HG03139 (cell line): ENCODE measurements around the gene MYL6B.
A peak's percentile ranks its signal among the peaks of the same experiment; 100 is the strongest.
"Not testable (repeated sequence)": the region's sequence is repeated elsewhere in the genome, so short reads cannot be mapped to it uniquely, and the experiment has no call there.

Experiments used
- ATAC-seq: cut with Tn5 transposase; IDR thresholded peaks from one replicate; pipeline ENCODE4 v1.9.1; 2021; ENCODE audit not compliant: unreplicated experiment

The MYL6B gene

DNA sequence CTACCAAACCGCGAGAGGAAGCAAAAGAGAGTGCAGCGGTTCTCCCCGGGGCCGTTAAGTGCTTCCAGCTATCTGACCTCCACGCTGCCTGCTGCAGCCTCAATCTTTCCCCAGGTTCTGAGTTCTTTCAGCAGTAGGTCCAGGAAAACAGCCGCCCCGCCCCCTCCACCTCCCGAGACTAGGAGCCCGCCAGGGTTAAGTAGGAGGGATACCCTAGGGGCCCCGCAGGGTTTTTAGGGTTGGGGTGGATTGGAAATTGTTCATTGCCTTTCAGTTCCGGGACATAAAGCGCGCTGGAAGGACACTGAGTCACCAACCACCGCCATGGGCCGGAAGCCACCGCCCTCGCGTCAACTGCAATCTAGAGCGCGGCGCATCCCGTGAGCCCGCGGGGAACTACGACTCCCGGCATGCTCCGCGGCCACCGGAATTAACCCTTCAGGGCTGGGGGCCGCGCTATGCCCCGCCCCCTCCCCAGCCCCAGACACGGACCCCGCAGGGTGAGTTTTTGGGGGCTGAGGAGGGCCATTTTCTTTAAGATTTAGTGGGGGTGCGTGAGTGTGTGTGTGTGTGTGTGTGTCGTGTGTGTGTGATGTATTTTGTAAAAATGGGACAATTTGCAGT is at the start of gene MYL6B:
MYL6B (plus strand) TSS at position 456 of the 624 bp plus-strand sequence. CDS start 1,332 bp downstream, outside the sequence.
- ATAC-seq: peak; percentile 86

DNA sequence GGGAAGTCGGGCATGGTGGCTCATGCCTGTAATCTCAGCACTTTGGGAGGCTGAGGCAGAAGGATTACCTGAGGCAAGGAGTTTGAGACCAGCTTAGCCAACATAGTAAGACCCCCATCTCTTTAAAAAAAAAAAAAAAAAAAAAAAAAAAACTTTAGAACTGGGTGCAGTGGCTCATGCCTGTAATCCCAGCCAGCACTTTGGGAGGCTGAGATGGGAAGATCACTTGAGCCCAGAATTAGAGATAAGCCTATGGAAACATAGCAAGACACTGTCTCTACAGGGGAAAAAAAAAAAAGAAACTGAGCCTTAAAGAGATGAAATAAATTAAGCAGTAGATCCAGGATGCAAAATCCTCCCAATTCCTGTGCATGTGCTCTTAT is 49.7 kb upstream of the MYL6B start:
- no peak for ATAC-seq

DNA sequence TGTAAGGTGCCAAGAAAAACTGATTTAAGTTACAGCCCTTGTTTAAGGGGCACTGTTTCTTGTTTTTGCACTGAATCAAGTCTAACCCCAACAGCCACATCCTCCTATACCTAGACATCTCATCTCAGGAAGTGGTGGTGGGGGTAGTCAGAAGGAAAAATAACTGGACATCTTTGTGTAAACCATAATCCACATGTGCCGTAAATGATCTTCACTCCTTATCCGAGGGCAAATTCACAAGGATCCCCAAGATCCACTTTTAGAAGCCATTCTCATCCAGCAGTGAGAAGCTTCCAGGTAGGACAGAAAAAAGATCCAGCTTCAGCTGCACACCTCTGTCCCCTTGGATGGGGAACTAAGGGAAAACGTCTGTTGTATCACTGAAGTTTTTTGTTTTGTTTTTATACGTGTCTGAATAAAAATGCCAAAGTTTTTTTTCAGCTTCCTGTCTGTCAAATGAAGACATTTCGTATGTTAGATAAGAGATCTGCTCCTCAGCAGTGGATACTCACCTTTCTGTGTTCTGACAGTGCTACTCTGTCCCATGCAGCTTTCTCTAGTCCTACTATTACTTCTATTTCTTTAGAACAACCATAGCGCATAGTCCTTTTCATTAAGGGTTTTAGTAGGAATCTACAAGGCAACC is 49.2 kb upstream of the MYL6B start:
- no peak for ATAC-seq

DNA sequence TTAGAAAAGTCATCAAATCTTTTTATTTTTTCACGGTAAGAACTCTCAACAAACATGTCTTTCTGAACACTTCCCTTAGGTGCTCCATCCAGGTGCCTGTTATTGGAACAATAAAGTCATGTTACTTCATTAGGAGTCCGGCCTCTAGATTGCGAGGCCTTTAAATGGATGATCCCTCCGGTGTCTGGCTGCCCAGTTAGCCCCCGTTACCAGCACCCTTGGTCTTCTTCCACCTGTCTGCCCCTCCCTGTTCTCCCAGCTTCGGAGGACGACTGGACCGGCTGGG is 48.6 kb upstream of the MYL6B start:
- ATAC-seq: no peak

DNA sequence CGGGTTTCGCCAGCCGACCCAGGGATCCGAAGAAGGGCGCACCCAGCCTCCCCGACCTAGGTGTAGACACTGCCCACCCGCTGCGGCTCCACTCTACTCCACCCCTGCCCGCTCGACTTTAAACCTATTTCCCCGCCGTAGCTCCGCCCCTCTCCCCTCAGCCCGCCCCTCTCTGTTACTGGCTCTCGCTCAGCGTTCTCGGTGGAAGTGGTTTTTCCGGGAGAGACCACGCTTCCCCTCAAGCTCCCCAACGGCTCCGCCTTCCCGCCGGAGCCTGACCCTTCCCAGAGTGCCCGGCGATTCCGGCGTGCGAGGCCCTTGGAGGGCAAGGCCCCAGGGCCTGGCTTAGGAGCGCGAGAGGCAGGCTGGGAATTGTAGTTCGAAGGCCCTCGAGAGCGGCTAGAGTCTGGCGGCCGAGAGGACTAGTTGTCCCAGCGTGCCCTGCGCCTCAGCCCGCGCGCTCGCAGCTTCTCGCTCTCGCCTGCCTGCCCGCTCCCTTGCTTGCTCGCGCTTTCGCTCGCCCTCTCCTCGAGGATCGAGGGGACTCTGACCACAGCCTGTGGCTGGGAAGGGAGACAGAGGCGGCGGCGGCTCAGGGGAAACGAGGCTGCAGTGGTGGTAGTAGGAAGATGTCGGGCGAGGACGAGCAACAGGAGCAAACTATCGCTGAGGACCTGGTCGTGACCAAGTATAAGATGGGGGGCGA is 48.1 kb upstream of the MYL6B start, which contains the start of gene PA2G4:
PA2G4 (plus strand) TSS at position 451 of the 706 bp plus-strand sequence; CDS start at position 630, 179 bp downstream.
- peak; percentile 91 for ATAC-seq

DNA sequence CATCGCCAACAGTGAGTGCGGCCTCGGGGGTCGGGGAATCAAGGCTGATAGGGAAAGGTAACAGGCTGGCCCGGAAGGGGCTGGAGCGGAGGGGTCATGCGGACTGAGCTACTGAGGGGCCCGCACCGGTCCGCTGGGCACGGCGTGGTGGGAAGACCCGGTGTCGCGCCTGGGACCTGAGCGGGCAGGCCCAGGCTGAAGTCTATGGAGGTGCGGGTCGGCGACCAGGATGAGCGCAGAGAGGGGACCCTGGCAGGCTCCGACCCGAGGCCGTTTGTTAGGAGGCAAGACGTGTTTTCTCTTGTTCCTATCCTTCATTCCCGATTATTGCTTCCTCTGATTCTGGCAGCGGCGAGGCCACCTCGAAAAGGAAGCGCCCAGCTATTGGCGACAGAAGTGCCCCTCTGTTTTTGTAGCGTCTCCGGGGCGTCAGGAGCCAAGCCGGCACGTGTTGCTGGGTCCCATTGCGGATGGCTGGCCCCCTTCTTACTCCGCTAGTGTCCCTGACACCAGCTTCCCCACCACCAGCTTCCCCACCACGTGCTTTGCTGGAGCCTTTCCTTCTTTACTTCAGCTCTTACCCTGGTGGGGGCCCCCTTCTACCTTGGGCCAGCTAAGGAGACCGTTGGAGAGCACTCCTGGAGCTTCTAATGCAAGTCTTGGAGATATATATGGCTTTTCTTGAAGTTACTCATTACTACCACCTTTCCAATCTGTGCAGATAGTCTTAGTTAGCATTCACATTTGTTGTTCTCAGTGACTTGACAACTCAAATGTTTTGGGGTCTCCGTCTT is 47.4 kb upstream of the MYL6B start:
- no peak for ATAC-seq

DNA sequence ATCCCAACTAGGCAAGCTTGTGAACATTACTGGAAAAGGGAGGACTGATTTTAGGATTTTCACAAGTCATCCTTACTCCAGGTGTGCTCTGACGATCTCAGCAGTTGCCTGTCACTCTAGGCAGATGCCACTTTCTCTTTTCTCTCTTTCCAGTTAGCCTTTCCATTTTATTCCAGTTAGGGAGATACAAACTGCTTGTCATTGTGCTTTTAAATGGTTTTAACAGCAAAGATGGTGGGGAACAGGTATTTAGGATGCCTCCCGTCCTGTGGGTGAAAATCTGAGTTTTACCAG is 46.8 kb upstream of the MYL6B start:
- ATAC-seq: no peak

DNA sequence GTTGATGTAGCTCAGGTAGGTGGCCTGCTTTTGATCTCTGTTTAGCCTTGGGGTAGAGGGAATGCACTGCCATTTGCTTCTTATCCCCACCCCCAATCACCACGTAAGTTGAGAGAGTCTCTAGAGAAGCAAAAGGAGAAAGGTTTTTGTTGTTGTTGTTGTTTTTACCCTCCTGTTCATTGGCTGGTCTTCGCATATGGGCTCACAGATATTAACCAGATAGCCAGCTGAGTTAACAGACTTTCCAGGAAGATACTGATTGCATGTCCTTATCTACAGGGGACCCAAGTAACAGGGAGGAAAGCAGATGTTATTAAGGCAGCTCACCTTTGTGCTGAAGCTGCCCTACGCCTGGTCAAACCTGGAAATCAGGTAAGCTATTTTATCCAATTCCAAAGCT is 45.1 kb upstream of the MYL6B start:
- no peak for ATAC-seq

DNA sequence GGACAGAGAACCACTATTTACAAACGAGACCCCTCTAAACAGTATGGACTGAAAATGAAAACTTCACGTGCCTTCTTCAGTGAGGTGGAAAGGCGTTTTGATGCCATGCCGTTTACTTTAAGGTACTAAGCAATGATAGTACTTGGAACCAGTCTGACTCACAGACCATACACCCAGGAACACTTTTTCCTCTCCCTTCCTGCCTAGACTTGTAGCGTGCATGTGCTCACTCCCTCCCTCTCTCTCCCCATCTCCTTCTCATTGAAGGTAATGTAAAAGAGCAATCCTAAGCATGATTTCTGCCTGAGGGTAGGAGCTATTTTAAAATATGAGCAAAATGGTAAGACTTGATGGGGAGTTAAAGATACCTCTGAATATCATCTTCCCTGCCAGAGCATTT is 41.8 kb upstream of the MYL6B start:
- no peak for ATAC-seq

DNA sequence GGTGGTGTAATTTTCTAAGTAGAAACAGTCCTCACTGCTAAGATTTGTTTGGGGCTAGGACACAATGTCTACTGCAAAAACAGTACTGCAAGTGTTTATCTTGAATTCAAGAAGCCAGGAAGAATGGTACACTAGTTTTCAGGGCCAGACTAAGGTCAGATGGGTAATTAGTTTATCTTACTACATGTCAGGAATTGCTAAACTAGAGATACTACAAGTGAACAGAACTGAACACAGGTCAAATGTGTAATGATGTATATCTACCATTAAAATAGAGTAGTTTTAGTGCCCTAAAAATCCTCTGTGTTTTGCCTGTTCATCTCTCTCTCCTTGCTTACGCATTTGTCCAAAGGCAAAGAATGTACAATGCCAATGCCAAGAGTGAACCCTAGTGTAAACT is 38.3 kb upstream of the MYL6B start:
- no peak for ATAC-seq

DNA sequence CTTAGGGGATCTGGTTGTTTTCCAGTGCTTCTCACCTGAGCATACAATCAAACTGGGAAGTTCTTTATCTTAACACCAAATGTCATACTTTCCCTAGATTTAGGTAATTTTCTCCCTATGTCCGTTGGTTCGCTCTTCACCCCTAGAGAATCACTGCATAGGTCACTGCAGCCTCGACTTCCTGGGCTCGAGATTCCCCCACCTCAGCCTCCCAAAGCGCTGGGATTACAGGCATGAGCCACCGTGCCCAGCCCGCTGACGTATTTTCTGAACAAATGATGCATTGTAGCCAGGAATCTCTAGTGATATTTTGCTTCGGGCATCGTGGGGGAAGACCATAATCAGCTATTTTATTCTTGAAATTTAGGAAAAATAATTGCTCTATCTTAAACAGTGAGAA is 37.1 kb upstream of the MYL6B start:
- no peak for ATAC-seq

DNA sequence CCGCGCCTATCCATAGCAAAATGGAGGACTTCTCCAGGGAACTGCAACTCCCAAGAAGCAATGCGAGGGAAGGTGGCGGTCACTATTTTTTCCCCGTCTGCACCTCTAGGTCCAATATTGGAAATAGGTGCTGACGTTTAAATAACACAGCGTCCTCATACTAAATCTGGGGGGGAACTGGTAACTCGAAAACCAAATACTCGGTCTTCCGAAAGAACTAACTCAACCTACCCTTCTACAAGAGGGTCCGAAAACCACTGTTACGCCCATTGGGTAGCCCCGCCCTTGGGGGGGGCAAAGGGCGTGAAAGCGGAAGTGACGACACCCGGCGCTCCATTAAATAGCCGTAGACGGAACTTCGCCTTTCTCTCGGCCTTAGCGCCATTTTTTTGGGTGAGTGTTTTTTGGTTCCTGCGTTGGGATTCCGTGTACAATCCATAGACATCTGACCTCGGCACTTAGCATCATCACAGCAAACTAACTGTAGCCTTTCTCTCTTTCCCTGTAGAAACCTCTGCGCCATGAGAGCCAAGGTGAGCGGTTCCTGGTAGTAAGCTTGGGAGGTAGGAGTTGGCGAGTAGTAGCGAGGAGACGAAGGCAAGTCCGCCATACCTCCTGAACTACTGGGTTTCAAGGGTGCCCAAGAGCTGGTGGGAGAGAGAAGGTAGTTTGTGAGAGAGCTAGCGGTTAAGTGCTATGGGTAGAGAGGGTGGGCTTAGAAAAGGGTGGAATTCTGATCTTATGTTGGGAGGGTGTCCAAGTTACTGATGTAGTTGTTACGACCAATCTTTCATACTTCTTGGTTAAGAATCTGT is 35.9 kb upstream of the MYL6B start, which contains the start of gene RPL41:
RPL41 (plus strand) TSS at position 367 of the 815 bp plus-strand sequence.
- no peak for ATAC-seq

DNA sequence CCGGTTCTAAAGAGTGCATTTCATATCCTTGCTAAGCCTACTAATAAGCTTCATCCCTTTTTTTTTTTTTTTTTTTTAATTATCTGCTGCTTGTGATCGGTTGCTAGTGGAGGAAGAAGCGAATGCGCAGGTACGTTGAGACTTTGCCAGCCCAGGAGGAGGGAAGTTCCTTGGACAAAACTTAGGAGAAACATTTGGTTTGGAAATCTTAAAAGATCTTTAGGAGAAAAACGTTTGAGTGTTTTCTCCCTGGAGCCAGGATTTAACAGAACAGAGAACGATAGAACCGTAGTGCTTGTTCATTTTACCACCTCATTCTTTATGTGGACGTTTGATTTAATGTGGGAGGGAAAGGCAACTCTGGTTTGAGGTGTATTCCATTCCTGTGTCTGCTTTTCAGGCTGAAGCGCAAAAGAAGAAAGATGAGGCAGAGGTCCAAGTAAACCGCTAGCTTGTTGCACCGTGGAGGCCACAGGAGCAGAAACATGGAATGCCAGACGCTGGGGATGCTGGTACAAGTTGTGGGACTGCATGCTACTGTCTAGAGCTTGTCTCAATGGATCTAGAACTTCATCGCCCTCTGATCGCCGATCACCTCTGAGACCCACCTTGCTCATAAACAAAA is 35.2 kb upstream of the MYL6B start:
- not testable (repeated sequence) for ATAC-seq

DNA sequence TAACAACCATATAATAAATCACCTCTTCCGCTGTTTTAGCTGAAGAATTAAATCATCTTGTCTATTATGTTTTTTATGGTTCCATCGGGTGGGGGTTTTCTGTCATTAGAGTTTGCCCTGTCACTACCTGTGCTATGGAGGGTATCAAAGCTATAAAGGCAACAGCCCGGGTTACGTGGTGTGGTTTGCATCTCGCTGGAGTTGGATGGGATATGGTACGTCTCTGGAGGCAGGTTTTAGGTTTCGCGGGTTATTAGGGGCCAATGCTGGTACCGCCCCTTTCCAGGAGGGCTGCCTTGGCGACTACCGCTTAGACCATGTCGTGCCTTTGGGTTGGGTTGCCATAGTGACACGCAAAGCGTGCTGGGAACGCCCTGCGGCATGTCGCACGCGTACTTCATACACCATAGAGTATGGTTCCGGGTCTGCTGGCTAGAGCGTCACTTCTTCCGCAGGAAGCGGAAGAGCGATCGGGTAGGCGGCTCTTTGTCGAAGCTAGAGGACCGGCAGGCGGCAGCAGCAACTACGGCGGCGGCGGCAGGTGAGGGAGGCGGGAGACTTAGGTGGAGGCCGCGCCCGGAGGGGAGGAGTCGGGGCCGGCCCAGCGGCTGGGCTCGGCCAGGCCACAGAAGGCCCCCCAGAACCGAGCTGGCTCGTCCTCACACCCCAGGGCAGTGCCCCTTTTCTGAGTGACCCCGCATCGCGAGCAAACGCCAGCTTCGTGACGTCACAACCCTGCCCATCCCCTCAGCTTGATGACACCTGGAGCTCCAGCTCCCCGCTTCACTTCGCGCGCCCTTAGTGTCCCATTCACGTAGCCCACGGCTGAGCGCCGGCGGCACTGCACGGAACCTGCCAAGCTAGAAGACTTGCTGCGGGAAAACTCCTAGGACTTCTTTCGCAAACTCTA is 34.4 kb upstream of the MYL6B start, which contains the start of gene ZC3H10:
ZC3H10 (plus strand) TSS at position 489 of the 910 bp plus-strand sequence. CDS start 2,297 bp downstream, outside the sequence.
- peak; percentile 74 for ATAC-seq

DNA sequence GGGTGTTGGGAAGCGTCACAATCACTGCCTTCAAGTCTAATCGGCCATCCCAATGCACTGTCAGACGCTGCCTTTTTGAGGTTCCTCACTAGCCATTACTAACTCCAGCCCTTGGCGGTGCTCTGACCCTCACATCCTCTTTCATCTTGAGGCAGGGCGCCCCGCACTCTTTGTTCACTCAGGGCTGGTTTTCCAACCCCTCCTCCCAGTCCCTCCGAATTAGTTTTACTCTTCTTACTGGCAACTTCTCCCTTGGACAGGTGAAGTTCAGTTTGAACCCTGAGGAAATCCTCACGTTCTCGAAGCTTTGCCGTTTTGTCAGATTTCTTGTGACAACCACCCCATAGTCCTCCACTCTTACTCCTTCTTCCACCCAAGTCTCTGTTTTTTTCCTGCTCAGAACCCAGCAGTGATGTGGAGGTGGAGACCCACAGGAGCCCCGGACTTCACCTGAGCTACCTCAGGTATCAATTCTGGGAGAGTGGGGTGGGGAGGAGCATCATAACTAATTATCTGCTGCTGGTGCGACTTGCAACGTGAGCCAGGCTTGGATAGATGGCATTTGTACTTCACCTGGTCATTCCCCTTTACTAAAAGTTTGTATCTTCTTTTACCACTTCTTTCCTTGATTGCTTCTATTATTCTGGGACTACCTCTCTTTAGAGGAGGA is 33.6 kb upstream of the MYL6B start:
- no peak for ATAC-seq

DNA sequence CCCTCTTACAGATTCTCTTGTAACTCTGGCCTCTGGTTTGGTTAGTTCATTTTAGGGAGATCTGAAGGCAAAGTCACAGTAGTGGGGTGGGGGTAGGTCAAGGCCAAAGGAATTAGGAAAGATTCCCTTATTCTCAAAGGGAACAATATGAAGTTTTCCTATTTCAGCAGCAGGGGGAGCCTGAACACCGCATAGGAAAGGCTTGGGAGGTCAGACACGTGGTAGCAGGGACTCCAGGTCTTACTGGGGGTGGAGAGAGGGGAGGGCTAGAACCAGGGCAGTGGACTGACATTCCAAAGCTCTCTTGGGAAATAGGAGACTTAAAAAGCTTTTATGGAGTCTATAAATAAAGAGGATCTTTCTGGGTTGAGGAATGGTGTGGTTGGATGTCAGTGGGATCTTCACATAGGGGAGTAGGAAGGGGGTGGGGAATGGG is 33.0 kb upstream of the MYL6B start:
- no peak for ATAC-seq

DNA sequence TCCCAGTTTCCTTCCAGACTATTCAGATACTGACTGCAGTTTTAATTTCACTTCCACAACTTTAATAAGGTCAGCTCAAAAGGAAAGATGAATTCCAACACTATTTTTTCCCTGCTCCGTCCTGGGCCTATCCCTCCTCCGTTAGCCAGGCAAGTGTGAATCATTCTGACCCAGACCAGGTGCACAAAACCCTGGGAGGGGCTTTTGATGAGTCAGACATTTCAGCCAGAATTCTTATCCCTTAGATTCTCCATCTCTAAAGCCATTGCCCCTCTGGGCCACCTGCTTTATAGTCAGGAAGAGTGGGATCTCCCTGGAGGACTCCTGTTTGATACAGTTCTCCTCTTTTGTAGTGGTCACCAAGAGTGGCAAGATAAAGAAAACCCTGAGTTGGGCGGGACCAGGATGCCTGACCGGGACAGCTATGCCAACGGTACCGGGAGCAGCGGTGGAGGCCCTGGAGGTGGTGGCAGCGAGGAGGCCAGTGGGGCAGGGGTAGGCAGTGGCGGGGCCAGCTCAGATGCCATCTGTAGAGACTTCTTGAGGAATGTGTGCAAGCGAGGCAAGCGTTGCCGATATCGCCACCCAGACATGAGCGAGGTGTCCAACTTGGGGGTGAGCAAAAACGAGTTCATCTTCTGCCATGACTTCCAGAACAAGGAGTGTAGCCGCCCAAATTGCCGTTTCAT is 32.1 kb upstream of the MYL6B start:
- no peak for ATAC-seq
